H1 (cell line): Measurements from ENCODE around the gene PNMA6E. TPM values are rescaled to one million over a fixed set of nuclear protein-coding genes. Genes with fewer than 3 reads are reported as not detected.

Experiments used
- CTCF ChIA-PET: fragments of 300-600 bp; sonication (Branson Sonifier 250); formaldehyde crosslinking; loops from one replicate; lab custom pipeline; 2021; ENCODE audit not compliant: partially characterized antibody; lab: Charles Lee
- POLR2A ChIA-PET: fragments of 300-600 bp; sonication (Branson Sonifier 250); formaldehyde crosslinking; loops from one replicate; lab custom pipeline; 2021; ENCODE audit warnings: inconsistent platforms; ENCODE audit not compliant: partially characterized antibody; lab: Charles Lee
- DNase-seq, 2 experiments: peaks; one replicate each; pipeline versions ENCODE4 v3.0.0 to v3.0.0-alpha.2; 2010 to 2022; ENCODE audit warnings: low spot score in 2 of 2, low read depth in 1 of 2, mixed read lengths in 1 of 2
- FAIRE-seq: peaks from 2 replicates; lab custom pipeline; 2011; peaks lifted over from hg19 to GRCh38; lab: Jason Lieb, UNC
- H2AFZ ChIP-seq: 2 replicates; pipeline ENCODE4 v1.8.1; 2012; ENCODE audit warnings: low read length, inconsistent platforms
- H2AK5ac ChIP-seq: 2 replicates; pipeline ENCODE4 v1.6.1; 2013; ENCODE audit warnings: low read depth, low read length
- H2BK120ac ChIP-seq: replicated peaks from 2 replicates; pipeline ENCODE3; 2013; ENCODE audit warnings: low read depth, low read length, inconsistent platforms
- H2BK12ac ChIP-seq: 2 replicates; pipeline ENCODE4 v1.6.1; 2013; ENCODE audit warnings: low read depth, low read length
- H2BK15ac ChIP-seq: 2 replicates; pipeline ENCODE4 v1.6.1; 2013; ENCODE audit warnings: low read length
- H2BK20ac ChIP-seq: 2 replicates; pipeline ENCODE4 v1.6.1; 2013; ENCODE audit warnings: low read length
- H2BK5ac ChIP-seq: 2 replicates; pipeline ENCODE4 v1.6.1; 2013; ENCODE audit warnings: low read depth, low read length
- H3K14ac ChIP-seq: 2 replicates; pipeline ENCODE4 v1.6.1; 2013; ENCODE audit warnings: inconsistent platforms; ENCODE audit not compliant: insufficient read length
- H3K18ac ChIP-seq: 2 replicates; pipeline ENCODE4 v1.6.1; 2013; ENCODE audit warnings: low read length; ENCODE audit errors: extremely low read depth
- H3K23ac ChIP-seq: 2 replicates; pipeline ENCODE4 v1.6.1; 2013; ENCODE audit warnings: inconsistent platforms; ENCODE audit not compliant: insufficient read length
- H3K23me2 ChIP-seq: 2 replicates; pipeline ENCODE4 v1.6.1; 2013; ENCODE audit warnings: low read depth, low read length
- H3K27ac ChIP-seq: 2 replicates; pipeline ENCODE4 v1.6.1; 2011; ENCODE audit warnings: low read depth, low read length, inconsistent platforms
- H3K27me3 ChIP-seq, 4 experiments: replicated peaks in 1 of 4; 1 replicate in 1 of 4; 2 replicates in 3 of 4; pipeline versions ENCODE4 v1.6.1 to v1.8.1; 2011 to 2013; ENCODE audit warnings: low read length in 3 of 4, mild to moderate bottlenecking in 3 of 4, inconsistent platforms in 2 of 4, mixed read lengths in 2 of 4, moderate library complexity in 1 of 4; ENCODE audit not compliant: control insufficient read depth in 3 of 4, insufficient read depth in 3 of 4; ENCODE audit errors: extremely low read depth in 1 of 4
- H3K36me3 ChIP-seq, 4 experiments: 2 replicates each; pipeline versions ENCODE4 v1.6.1 to v1.8.1; 2011 to 2013; ENCODE audit warnings: mild to moderate bottlenecking in 4 of 4, low read length in 3 of 4, moderate library complexity in 2 of 4, control low read depth in 1 of 4, inconsistent platforms in 1 of 4; ENCODE audit not compliant: insufficient read depth in 4 of 4, control insufficient read depth in 2 of 4
- H3K4ac ChIP-seq: replicated peaks from 2 replicates; pipeline ENCODE3; 2013; ENCODE audit warnings: low read length, low read depth, mixed read lengths, inconsistent platforms; ENCODE audit not compliant: insufficient read length
- H3K4me1 ChIP-seq, 4 experiments: replicated peaks in 1 of 4; 1 replicate in 1 of 4; 2 replicates in 3 of 4; pipeline versions ENCODE4 v1.6.1 to v1.8.1; 2011 to 2013; ENCODE audit warnings: low read length in 3 of 4, inconsistent platforms in 2 of 4, mixed read lengths in 1 of 4; ENCODE audit not compliant: insufficient read depth in 4 of 4, control insufficient read depth in 3 of 4
- H3K4me2 ChIP-seq, 2 experiments: 2 replicates each; pipeline versions ENCODE4 v1.6.1 to v1.8.1; 2011 to 2013; ENCODE audit warnings: low read depth in 2 of 2, low read length in 2 of 2, control low read depth in 1 of 2, inconsistent platforms in 1 of 2, mild to moderate bottlenecking in 1 of 2; ENCODE audit not compliant: insufficient read depth in 1 of 2
- H3K4me3 ChIP-seq, 4 experiments: fragments of 200-600, 300-600 bp in 1 of 4; sonication (generic), shearing (Covaris generic), sonication (Bioruptor Twin) in 1 of 4; 2 replicates each; pipeline versions ENCODE4 v1.5.1 to v1.8.1; 2011 to 2016; ENCODE audit warnings: low read length in 4 of 4, low read depth in 3 of 4, control low read depth in 2 of 4, inconsistent platforms in 2 of 4, mild to moderate bottlenecking in 2 of 4, mixed read lengths in 1 of 4, moderate library complexity in 1 of 4; ENCODE audit not compliant: insufficient read depth in 2 of 4; ENCODE audit errors: extremely low read depth in 1 of 4
- H3K56ac ChIP-seq: replicated peaks from 2 replicates; pipeline ENCODE3; 2013; ENCODE audit warnings: low read depth, mild to moderate bottlenecking, mixed read lengths, low read length, inconsistent platforms; ENCODE audit not compliant: insufficient read length
- H3K79me1 ChIP-seq: 2 replicates; pipeline ENCODE4 v1.6.1; 2013; ENCODE audit warnings: low read depth, low read length, control low read depth
- H3K79me2 ChIP-seq, 2 experiments: 2 replicates each; pipeline versions ENCODE4 v1.6.1 to v1.8.1; 2012 to 2013; ENCODE audit warnings: low read length in 2 of 2, mild to moderate bottlenecking in 2 of 2, inconsistent platforms in 1 of 2; ENCODE audit not compliant: insufficient read depth in 2 of 2, control insufficient read depth in 1 of 2
- H3K9ac ChIP-seq, 4 experiments: replicated peaks in 1 of 4; 1 replicate in 1 of 4; 2 replicates in 3 of 4; pipeline versions ENCODE4 v1.6.1 to v1.8.1; 2011 to 2013; ENCODE audit warnings: low read depth in 3 of 4, low read length in 3 of 4, control low read depth in 2 of 4, mild to moderate bottlenecking in 2 of 4, moderate library complexity in 2 of 4, inconsistent platforms in 1 of 4; ENCODE audit errors: extremely low read depth in 1 of 4
- H3K9me3 ChIP-seq, 2 experiments: 2 replicates each; pipeline versions ENCODE4 v1.6.1 to v1.8.1; 2012 to 2013; ENCODE audit warnings: mild to moderate bottlenecking in 2 of 2, moderate library complexity in 2 of 2, control low read depth in 1 of 2, inconsistent platforms in 1 of 2, low read depth in 1 of 2, low read length in 1 of 2, mixed read lengths in 1 of 2; ENCODE audit not compliant: insufficient read depth in 2 of 2
- H4K20me1 ChIP-seq, 2 experiments: replicated peaks in 1 of 2; 2 replicates each; pipeline versions ENCODE3 to v1.8.1; 2011 to 2013; ENCODE audit warnings: inconsistent platforms in 2 of 2, low read length in 2 of 2, mild to moderate bottlenecking in 1 of 2; ENCODE audit not compliant: insufficient read depth in 2 of 2, control insufficient read depth in 1 of 2
- H4K5ac ChIP-seq: 2 replicates; pipeline ENCODE4 v1.6.1; 2013; ENCODE audit warnings: low read length, low read depth, mixed read lengths, inconsistent platforms; ENCODE audit not compliant: insufficient read length
- H4K8ac ChIP-seq: 2 replicates; pipeline ENCODE4 v1.8.0; 2013; ENCODE audit warnings: mild to moderate bottlenecking, moderate library complexity, low read length, inconsistent platforms; ENCODE audit not compliant: insufficient read depth; ENCODE audit errors: extremely low read depth
- H4K91ac ChIP-seq: replicated peaks from 2 replicates; pipeline ENCODE3; 2013; ENCODE audit warnings: low read length, mixed read lengths, inconsistent platforms; ENCODE audit not compliant: insufficient read length
- CEBPB ChIP-seq: IDR thresholded peaks from 2 replicates; pipeline ENCODE4 v1.6.1; 2012; ENCODE audit warnings: low read depth, low read length
- GABPA ChIP-seq: IDR thresholded peaks from 2 replicates; pipeline ENCODE4 v1.6.1; 2011; ENCODE audit warnings: mild to moderate bottlenecking, low read length, moderate library complexity, borderline replicate concordance; ENCODE audit not compliant: insufficient read depth
- ZNF274 ChIP-seq: IDR thresholded peaks from 2 replicates; pipeline ENCODE4 v1.7.0; 2012; ENCODE audit warnings: low read length, borderline replicate concordance; ENCODE audit errors: extremely low read depth
- WGBS, 2 experiments: shearing (Covaris generic) in 1 of 2; methylation state at CpG; one replicate each; pipeline versions ENCODE4 v1.1.6 to v1.1.7; 2013 to 2015; ENCODE audit warnings: low lambda C conversion rate in 2 of 2, mixed read lengths in 2 of 2, inconsistent platforms in 1 of 2, low coverage in 1 of 2, missing lambda C conversion rate in 1 of 2; ENCODE audit not compliant: insufficient replicate concordance in 2 of 2, insufficient coverage in 1 of 2, insufficient read length in 1 of 2; ENCODE audit errors: extremely low coverage in 1 of 2, missing lambda C conversion rate in 1 of 2; 5-methylcytosine and 5-hydroxymethylcytosine counted together
- polyA plus RNA-seq, 7 experiments: library from polyadenylated mRNA; depleted of rRNA in 3 of 7; stranded (reverse) in 5 of 7; unstranded in 2 of 7; fragments of >200 nt in 5 of 7; fragments of 200-250 nt in 2 of 7; gene quantifications; 1 replicate in 5 of 7; 2 replicates in 1 of 7; 4 replicates in 1 of 7; pipeline versions ENCODE4 v1.2.1 to v1.2.3, GENCODE V29; 2011 to 2013; ENCODE audit warnings: missing spikeins in 2 of 7, mixed read lengths in 2 of 7
- total RNA-seq: library from RNA; stranded (reverse); fragmentation: NEBNext Ultra II Directional; extraction: Animal tissue kit (Norgen Biotek cat#: 25700); gene quantifications from 2 replicates; pipeline ENCODE4 v1.2.1, GENCODE V29; 2021

Gene PNMA6E
- total and polyA plus RNA-seq, 2 of the 8 experiments (the other 6 are each of a cell fraction or from before 2014, with no cell fraction given): not detected

DNA sequence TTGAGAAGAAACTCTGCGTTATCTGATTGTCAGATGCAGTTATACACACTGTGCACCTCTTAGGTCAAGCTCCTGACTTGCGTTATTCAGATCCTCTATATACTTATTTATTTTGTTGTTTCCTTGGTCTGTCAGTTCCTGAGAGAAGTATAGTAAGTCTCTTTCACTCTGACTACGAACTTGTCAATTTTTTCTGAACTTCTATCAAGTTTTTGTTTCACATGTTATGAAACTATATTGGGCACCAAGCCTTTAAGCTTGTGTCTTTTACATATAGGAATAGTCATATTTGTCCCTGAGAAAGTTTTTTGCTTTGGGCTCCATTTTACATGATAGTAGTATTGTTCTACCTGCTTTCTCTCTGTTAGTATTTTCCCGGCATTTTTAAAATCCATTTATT is 35.5 kb downstream of the PNMA6E start:
- H2AFZ ChIP-seq: no peak overlapping the region
- no peak overlapping the region for H2BK15ac ChIP-seq
- no peaks in the 10 kb centered on the region for H3K9me3 ChIP-seq
- no peak overlapping the region for H3K4ac ChIP-seq
- H4K8ac ChIP-seq: no peak overlapping the region
- DNase-seq (no peak), FAIRE-seq (no peak)
- no peaks in the 10 kb centered on the region for H3K23me2 ChIP-seq
- no peak overlapping the region for H2BK5ac ChIP-seq
- H3K14ac ChIP-seq: no peak overlapping the region
- no peak overlapping the region for H3K4me3 ChIP-seq
- no peak overlapping the region for H3K27ac ChIP-seq
- no peaks in the 10 kb centered on the region for H3K79me2 ChIP-seq
- TF ChIP-seq CEBPB: no peak
- TF ChIP-seq GABPA: no peak
- no peak for TF ChIP-seq ZNF274
- H3K79me1 ChIP-seq: no peaks in the 10 kb centered on the region
- no peaks in the 10 kb centered on the region for H3K27me3 ChIP-seq
- no peaks in the 10 kb centered on the region for H4K20me1 ChIP-seq
- no peak overlapping the region for H2BK20ac ChIP-seq
- H3K56ac ChIP-seq: no peak overlapping the region
- no peak overlapping the region for H2BK12ac ChIP-seq
- no peaks in the 10 kb centered on the region for H3K36me3 ChIP-seq
- no peaks in the 10 kb centered on the region for H3K4me1 ChIP-seq
- H4K91ac ChIP-seq: no peak overlapping the region
- H3K23ac ChIP-seq: no peak overlapping the region
- H4K5ac ChIP-seq: no peak overlapping the region
- 85% methylated on average over 4 of the region's 4 CpGs; no CpG with 5 or more reads in 1 of the 2 experiments for WGBS, 2 experiments
- no peak overlapping the region for H3K18ac ChIP-seq
- ChIA-PET CTCF (interaction anchor here (1.0 to 1.2 kb wide), 2 partner anchors 8 to 13 kb away, joined by 3 read pairs; no protein-coding TSS in a partner anchor), POLR2A (interaction anchor here (0.8 to 1.2 kb wide), 2 partner anchors 11 to 13 kb away, joined by 3 read pairs; no protein-coding TSS in a partner anchor)
- no peak overlapping the region for H2BK120ac ChIP-seq
- no peak overlapping the region for H3K9ac ChIP-seq
- no peak overlapping the region for H2AK5ac ChIP-seq
- no peak overlapping the region for H3K4me2 ChIP-seq
